Subcutaneous adipose tissue (tissue), 4 donors: ENCODE data around the gene NTSR1. TPM values are rescaled to one million over a fixed set of nuclear protein-coding genes. Genes with fewer than 3 reads are reported as not detected.

Experiments used
- total RNA-seq, 4 donors: library from RNA; depleted of rRNA; stranded (reverse); fragments of >200 nt; gene quantifications; one replicate each; pipeline ENCODE4 v1.1.0, GENCODE V29; 2016
- TF ChIP-seq, protein P1 (sequence below): fragments of 450-650 bp; IDR thresholded peaks from one replicate; pipeline ENCODE4 v1.5.1; 2016; ENCODE audit warnings: low read depth, mild to moderate bottlenecking, control low read depth, antibody characterized with exemption, moderate library complexity

NTSR1 gene
- total RNA-seq, 4 donors from 2014 or later = 0.16 TPM; not detected in 3

DNA sequence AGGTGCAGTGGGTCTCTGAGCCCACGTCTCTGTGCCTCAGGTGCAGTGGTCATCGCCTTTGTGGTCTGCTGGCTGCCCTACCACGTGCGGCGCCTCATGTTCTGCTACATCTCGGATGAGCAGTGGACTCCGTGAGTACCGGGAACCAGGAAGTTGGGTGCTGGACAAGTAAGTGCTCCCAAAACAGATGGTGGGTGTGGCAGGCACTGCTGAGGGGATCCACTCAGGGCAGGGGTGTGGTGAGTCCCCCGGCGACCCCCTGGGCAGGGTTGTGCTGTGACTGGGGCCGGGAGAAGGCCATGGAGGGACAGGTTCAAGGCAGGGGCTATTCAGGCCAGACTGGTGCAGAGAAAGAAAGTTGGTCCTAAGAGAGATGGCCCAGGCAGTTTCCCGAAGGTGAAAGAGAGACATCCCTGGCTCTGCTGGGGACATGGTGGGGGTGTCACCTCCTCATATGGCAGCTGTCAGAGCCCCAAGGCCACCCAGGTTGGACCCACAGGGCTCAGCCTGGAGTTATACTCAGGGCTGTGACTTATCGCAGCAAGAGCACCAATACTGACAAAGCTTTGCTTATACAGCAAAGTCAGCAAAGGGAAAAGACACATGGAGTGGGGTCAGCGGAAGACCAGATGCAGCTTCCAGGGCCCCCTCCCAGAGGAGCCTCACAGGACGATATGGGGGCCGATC is 49.7 kb downstream of the NTSR1 start:
- TF ChIP-seq, protein P1, sequence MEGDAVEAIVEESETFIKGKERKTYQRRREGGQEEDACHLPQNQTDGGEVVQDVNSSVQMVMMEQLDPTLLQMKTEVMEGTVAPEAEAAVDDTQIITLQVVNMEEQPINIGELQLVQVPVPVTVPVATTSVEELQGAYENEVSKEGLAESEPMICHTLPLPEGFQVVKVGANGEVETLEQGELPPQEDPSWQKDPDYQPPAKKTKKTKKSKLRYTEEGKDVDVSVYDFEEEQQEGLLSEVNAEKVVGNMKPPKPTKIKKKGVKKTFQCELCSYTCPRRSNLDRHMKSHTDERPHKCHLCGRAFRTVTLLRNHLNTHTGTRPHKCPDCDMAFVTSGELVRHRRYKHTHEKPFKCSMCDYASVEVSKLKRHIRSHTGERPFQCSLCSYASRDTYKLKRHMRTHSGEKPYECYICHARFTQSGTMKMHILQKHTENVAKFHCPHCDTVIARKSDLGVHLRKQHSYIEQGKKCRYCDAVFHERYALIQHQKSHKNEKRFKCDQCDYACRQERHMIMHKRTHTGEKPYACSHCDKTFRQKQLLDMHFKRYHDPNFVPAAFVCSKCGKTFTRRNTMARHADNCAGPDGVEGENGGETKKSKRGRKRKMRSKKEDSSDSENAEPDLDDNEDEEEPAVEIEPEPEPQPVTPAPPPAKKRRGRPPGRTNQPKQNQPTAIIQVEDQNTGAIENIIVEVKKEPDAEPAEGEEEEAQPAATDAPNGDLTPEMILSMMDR = no peak

DNA sequence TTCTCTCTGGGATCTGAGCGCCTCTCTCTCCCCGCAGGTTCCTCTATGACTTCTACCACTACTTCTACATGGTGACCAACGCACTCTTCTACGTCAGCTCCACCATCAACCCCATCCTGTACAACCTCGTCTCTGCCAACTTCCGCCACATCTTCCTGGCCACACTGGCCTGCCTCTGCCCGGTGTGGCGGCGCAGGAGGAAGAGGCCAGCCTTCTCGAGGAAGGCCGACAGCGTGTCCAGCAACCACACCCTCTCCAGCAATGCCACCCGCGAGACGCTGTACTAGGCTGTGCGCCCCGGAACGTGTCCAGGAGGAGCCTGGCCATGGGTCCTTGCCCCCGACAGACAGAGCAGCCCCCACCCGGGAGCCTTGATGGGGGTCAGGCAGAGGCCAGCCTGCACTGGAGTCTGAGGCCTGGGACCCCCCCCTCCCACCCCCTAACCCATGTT is 51.4 kb downstream of the NTSR1 start:
- TF ChIP-seq, protein P1 = no peak

DNA sequence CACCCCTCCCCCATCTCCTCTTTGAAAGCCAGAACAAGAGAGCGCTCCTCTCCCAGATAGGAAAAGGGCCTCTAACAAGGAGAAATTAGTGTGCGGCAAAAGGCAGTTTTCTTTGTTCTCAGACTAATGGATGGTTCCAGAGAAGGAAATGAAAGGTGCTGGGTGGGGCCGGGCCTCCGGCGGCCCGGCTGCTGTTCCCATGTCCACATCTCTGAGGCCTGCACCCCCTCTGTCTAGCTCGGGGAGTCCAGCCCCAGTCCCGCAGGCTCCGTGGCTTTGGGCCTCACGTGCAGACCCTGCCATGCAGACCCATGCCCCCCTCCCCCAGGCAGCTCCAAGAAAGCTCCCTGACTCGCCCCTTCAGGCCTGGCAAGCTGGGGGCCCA is 51.8 kb downstream of the NTSR1 start:
- TF ChIP-seq, protein P1 = no peak

DNA sequence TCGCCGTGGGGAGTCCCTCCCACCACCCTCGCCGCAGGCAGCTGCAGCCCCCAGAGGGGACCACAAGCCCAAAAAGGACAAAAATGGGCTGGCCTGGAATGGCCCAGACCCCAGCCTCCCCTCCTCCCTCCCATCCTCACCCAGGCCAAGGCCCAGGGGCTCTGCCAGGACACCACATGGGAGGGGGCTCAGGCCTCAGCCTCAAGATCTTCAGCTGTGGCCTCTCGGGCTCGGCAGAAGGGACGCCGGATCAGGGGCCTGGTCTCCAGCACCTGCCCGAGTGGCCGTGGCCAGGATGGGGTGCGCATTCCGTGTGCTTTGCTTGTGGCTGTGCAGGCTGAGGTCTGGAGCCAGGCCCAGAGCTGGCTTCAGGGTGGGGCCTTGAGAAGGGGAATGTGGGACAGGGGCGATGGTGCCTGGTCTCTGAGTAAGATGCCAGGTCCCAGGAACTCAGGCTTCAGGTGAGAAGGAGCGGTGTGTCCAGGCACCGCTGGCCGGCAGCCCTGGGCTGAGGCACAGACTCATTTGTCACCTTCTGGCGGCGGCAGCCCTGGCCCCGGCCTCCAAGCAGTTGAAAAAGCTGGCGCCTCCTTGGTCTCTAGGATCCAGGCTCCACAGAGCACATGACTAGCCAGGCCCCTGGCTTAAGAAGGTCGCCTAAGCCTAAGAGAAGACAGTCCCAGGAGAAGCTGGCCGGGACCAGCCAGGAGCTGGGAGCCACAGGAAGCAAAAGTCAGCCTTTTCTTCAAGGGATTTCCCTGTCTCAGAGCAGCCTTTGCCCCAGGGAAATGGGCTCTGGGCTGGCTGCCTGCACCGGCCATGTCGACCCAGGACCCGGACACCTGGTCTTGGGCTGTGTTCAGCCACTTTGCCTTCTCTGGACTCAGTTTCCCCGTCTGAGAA is 52.5 kb downstream of the NTSR1 start:
- TF ChIP-seq, protein P1 = no peak

DNA sequence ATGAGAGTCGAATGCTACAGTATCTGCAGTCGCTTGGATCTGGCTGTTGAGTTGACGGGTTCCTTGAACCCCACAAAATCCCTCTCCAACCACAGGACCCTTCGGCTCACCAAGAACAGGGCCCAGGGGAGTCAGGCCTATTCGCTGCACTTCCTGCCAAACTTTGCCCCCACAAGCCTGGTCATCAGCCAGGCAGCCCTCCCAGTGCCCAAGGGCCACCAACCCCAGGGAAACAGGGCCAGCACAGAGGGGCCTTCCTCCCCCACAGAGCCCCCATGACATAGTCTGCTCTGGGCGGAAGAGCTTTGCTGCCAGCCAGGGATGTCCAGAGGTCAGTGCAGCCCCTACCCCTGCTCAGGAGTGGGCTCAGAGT is 53.1 kb downstream of the NTSR1 start:
- TF ChIP-seq, protein P1 = no peak

DNA sequence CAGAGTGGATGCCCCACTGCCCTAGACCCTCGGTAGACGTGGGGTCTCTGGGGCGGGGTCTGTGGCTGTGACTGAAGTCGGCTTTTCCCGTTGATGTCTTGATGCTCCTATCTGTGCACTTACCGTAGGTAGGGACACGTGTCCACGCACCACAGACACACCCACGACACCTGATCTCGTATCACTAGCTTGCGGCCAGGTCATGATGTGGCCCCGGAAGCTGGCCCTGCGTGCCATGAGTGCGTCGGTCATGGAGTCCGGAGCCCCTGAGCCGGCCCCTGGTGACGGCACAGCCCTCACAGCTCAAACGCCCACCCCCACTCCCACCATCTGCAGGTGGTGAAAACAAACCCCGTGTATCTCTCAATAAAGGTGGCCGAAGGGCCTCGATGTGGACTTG is 53.7 kb downstream of the NTSR1 start:
- TF ChIP-seq, protein P1 = no peak

DNA sequence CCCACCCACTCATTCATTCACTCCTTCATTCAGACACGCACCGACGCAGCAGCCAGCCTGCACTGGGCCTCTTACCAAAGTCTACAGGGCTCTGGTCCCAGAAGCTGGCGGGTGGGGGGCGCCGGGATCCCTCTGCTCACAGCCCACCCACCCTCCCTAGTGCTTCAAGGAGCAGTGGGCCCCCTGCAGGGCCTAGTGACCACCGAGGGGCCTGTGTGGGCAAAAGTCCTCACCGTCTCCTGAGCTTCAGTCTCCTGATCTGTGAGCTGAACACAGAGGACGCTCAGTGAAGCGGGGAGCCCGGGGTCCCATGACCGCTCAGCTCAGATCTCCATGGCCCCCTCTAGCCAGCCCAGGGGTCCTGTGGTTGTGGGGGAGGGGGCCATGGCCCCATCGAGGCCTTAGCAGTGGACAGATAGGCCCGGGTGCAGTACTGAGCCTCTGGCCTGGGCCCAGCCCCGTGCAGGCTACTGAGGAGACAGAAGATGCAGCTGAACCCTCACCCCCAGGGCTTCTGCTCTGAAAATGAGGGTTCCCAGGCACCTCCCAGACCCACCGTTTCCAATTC is 54.2 kb downstream of the NTSR1 start:
- TF ChIP-seq, protein P1 = no peak
